Myometrial cell (primary cell): ENCODE data around the gene HEXA. TPM values are rescaled to one million over a fixed set of nuclear protein-coding genes. Genes with fewer than 3 reads are reported as not detected.

ENCODE experiments used
- total RNA-seq: library from RNA; depleted of rRNA; stranded (reverse); fragments of >200 nt; gene quantifications from 2 replicates; pipeline ENCODE4 v1.2.3, GENCODE V29; 2015

Gene HEXA
- 75.0 and 98.6 TPM in 2 replicates for total RNA-seq

DNA sequence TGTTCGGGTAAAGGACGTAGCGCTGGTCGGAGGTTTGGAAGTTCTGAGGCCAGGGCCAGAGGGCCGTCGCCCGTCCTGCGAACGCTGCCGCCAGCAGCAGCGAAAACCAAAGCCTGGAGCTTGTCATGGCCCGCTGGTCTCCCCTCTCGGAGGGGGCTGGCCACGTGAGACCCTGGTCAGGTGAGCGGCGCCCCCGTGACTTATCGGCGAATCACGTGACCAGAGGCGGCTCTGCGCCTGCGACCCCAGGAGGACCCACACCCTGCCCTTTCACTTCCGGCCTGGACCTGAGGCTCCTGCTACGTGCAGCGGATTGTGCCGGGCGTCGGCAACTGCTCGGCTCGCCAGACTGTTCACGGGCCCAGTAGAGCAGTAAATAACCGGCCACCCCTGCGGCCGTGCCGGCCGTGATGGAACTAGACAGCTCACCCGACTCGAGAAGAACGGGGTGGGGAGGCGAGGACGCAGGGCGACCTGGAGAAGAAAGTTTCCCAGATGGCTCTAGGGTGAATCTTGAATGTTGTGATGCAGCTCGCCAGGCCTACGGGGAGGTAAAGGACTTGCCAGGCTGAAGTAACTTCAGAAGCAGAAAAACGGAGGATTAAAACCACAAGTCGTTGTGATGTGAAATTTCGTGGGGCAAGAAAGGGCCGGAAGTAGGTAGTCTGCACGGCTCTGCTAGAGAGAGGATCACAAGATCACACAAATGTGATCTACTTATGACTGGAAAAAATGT is at the start of gene HEXA:
Gene HEXA, minus strand, starts transcription at position 169 of the 736 bp plus-strand sequence. Its CDS starts 42 bp downstream, at position 127.

DNA sequence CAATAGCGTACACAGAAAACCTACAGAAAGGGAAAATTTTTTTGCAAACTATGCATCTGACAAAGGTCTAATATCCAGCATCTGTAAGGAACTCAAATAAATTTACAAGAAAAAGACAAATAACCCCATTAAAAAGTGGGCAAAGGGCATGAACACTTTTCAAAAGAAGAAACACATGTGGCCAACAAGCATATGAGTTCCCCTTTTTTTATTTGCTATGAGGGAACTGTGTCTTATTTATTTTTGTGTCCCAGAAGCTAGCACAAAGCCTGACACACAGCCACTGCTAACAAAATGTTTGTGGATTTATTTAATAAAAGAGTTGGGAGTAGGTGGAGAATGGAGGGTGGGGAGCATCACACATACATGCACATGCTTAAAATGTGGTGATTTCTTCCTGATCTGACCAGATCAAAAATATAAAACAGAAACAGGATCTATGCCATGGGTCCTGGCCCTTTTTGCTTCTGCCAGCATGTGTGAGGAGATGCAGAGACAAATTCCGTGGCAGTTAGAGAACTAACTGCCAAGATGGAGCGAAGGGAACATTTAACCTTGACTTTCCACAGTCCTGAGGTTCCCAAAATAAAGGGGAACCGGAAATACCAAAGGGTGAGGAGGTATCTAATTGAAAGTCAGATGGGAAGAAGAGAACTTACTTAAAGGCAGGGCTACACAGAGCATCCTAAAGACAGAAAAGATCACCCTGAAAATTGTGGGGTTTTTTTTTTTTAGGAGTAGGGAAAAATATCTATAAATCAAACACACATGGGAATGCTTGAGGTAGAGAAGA is 22.2 kb upstream of the HEXA start, which contains the start of gene TMEM202:
Gene TMEM202, plus strand, starts transcription at position 510 of the 793 bp plus-strand sequence. Its CDS starts 22 bp downstream, at position 532.

DNA sequence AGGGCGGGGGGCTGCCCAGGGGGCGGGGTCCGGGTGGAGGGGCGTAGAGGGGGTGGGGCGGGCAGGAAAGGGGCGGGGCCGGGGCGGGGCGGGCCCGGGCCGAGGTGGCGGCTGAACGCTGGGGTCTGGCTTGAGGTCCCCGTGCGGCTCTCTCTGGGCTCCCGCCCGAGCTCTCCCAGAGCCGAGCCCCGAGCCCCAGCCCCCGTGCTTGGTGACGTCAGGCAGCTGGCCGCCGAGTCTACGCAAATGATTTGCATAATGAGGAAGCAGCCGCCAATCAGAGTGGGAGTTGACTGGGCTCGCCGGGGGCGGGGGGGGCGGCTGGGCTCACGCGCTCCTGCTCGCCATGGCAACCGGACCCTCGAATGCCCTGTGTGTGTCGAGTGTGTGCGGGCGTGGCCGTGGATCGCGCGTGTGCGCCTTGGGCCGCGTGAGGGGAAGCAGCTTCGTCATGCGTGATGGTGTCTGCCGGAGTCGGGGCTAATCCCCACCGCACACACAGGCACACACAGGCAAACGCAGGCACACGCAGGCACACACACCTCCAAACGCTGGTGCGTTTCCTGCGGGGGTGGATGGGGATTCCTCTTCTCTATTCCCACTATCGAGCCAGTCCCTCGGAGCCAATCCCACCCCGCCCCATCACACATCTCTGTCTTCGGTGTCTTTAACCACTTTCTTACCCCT is 55.7 kb downstream of the HEXA start, which contains the start of gene CELF6:
Gene CELF6, minus strand, starts transcription at position 173 of the 687 bp plus-strand sequence. CDS start 283 bp downstream, outside the sequence.

Other genes starting within 250 kb of the HEXA start
- gene GRAMD2A, start 178.2 kb downstream of the HEXA start, total RNA-seq, result 0.18 TPM in 1 of 2 replicates, not detected in the other
- 2,541 and 2,790 TPM in 2 replicates for gene PKM, start 144.8 kb downstream of the HEXA start, total RNA-seq
- gene PARP6, start 103.5 kb downstream of the HEXA start, total RNA-seq, result 22.5 and 25.9 TPM in 2 replicates
- not detected in 2 replicates for gene CELF6, start 55.9 kb downstream of the HEXA start, total RNA-seq
- not detected in 2 replicates for gene TMEM202, start 22.3 kb upstream of the HEXA start, total RNA-seq
- gene ARIH1, start 98.3 kb upstream of the HEXA start, total RNA-seq, result 16.7 and 19.3 TPM in 2 replicates